GM21390 (cell line): ENCODE results near the gene KCNK5.

Source experiments
- ATAC-seq: cut with Tn5 transposase; IDR thresholded peaks from one replicate; pipeline ENCODE4 v1.9.1; 2021; ENCODE audit not compliant: unreplicated experiment

The KCNK5 gene

DNA sequence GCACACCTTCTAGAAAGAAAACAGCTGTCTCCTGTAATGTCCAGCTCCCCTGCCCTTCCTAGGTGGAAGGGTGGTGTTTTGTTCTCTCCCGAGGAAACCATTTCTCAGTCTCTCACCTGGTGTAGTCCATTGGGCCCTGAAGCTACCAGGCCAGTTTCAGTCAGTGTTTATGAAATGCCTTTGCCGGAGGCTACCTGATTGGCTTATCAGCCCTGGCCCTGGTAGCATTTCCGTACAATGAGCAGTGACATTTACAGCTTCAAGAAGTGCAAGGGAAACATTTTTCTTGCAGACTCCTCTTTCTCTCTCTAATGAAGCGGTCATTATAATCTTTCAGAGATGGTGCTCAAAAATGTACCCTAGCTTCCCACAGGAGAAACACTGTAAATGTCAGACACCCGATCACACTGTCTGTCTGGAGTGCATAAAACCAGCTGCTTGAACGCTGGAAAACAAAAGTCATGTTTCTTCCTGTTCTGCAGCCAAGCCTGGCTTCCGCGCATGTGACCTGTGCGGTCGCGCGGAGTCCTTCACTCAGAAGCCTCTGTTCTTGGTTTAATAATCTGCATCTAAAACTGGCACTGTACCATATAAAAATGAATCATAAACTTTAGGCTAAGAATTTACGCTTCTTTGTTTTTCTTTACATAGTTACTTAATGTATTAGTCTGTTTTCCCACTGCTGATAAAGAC is 85.9 kb downstream of the KCNK5 start:
- no peak for ATAC-seq

DNA sequence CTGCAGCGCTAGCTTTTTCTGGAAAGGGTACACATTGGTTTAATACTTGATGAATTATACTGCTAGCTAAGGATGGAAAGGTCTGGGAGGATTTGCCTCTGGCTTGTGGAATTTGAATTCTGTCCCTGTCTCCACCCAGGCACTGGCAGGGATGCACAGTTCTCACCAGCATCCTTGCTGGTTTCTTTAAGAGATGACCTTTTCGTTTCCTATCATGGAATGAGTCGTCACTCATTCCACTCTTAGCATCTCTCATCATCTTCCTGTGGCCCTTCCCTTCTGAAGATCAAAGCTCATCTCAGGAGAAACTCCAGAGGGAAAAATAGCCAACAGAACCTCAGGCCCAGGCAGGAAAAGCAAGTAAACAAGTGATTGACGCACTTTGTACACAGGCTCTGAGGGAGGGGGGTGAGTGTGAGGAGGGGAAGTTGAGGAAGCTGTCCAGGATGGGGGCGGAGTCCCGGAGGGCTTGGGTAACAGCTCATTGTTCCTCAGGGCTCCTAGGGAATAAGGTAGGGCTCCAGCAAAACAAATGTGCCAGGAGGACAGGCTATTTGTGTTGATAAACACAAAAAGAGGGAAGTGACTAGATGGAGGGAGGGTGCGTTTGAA is 88.6 kb downstream of the KCNK5 start:
- no peak for ATAC-seq
